ENCODE measurements around the gene ARHGEF26. TPM values are rescaled to one million over a fixed set of nuclear protein-coding genes. Genes with fewer than 3 reads are reported as not detected.

Gene ARHGEF26
- total RNA-seq, 1 experiment from 2014 or later = 7.2 TPM

GRCh38 chr3:154191520-154191919 lies 70.3 kb downstream of the ARHGEF26 start:
- Histone ChIP-seq H3K4me3 (replicated peaks in 1 of 2; ENCODE audit: low read depth in 1 of 2, low read length in 2 of 2) (no peak overlapping the region), H3K9ac (ENCODE audit: low read length) (no peak overlapping the region), H3K4me2 (ENCODE audit: low read length) (no peak overlapping the region), H3K9me2 (ENCODE audit: insufficient read depth) (no peaks in the 10 kb centered on the region), H3K36me3 (ENCODE audit: control insufficient read depth in 1 of 2, insufficient read depth in 2 of 2, low read length in 2 of 2) (no peaks in the 10 kb centered on the region), H3K27ac (ENCODE audit: low read depth, low read length) (no peak overlapping the region), H3K27me3 (ENCODE audit: insufficient read depth, low read length) (no peaks in the 10 kb centered on the region), H4K20me1 (ENCODE audit: insufficient read depth) (no peaks in the 10 kb centered on the region), H3K4me1 (ENCODE audit: control insufficient read depth in 1 of 2, insufficient read depth in 2 of 2, low read length in 2 of 2) (no peaks in the 10 kb centered on the region), H3K9me3 (ENCODE audit: control insufficient read depth in 1 of 2, insufficient read depth in 1 of 2, low read depth in 1 of 2, low read length in 2 of 2) (no peaks in the 10 kb centered on the region), H2AFZ (ENCODE audit: low read depth, low read length, poor library complexity, severe bottlenecking) (no peak overlapping the region), H3K79me2 (ENCODE audit: insufficient read depth, low read length) (no peaks in the 10 kb centered on the region)
- ChIA-PET RAD21 (ENCODE audit: low non-redundant PET in 1 of 2, low total read pairs in 2 of 2, uncharacterized antibody in 2 of 2, unreplicated experiment in 2 of 2) (no interaction called here), CTCF (no interaction called here), POLR2A (no interaction called here)
- intact Hi-C loops (cut with micrococcal nuclease) = no loop called here
- ATAC-seq = no peak
- no peak for DNase-seq (ENCODE audit: low read depth, low spot score)
- TF ChIP-seq YY1 (IDR thresholded peaks at IDR 0.05; ENCODE audit: extremely low read depth, insufficient replicate concordance, low read depth, low read length) (no peak), ZFX (IDR thresholded peaks at IDR 0.05) (no peak), SRF (IDR thresholded peaks at IDR 0.05; ENCODE audit: low read depth) (no peak), JUND (IDR thresholded peaks at IDR 0.05) (no peak), CTCF (IDR thresholded peaks at IDR 0.05 in 2 of 3, conservative IDR thresholded peaks at IDR 0.05 in 1 of 3; ENCODE audit: borderline replicate concordance in 1 of 3, insufficient read depth in 1 of 3, low read depth in 2 of 3, low read length in 2 of 3) (no peak), POLR2A (IDR thresholded peaks at IDR 0.05; ENCODE audit: borderline replicate concordance, extremely low read depth, insufficient read depth, insufficient read length) (no peak), SIN3A (IDR thresholded peaks at IDR 0.05; ENCODE audit: low read depth) (no peak), ZNF274 (IDR thresholded peaks at IDR 0.05; ENCODE audit: low read depth, low read length) (no peak), FOSL1 (IDR thresholded peaks at IDR 0.05; ENCODE audit: low read depth) (no peak), TCF7L2 (IDR thresholded peaks at IDR 0.05; ENCODE audit: borderline replicate concordance, extremely low read depth, insufficient read depth, insufficient read length) (no peak), POLR2AphosphoS5 (IDR thresholded peaks at IDR 0.05; ENCODE audit: low read depth, low read length) (no peak), SP1 (IDR thresholded peaks at IDR 0.05; ENCODE audit: low read depth) (no peak), CEBPB (IDR thresholded peaks at IDR 0.05; ENCODE audit: low read depth) (no peak), EZH2phosphoT487 (IDR thresholded peaks at IDR 0.05; ENCODE audit: borderline replicate concordance) (no peak), MAX (IDR thresholded peaks at IDR 0.05) (no peak), CBX3 (IDR thresholded peaks at IDR 0.05; ENCODE audit: low read depth) (no peak), ELF1 (IDR thresholded peaks at IDR 0.05; ENCODE audit: borderline replicate concordance, low read depth) (no peak), EZH2 (IDR thresholded peaks at IDR 0.05) (no peak), ZBTB33 (IDR thresholded peaks at IDR 0.05; ENCODE audit: extremely low read depth, insufficient replicate concordance, low read length) (no peak)
- BruUV-seq (replicated peaks) = no TSS peak

Data from HCT116 (cell line).